Coronary artery (tissue), 2 donors: Measurements from ENCODE around the gene FRMPD2.
A peak's percentile ranks its signal among the peaks of the same experiment; 100 is the strongest.
"Not testable (repeated sequence)": the region's sequence is repeated elsewhere in the genome, so short reads cannot be mapped to it uniquely, and the experiment has no call there.

Source experiments
- DNase-seq: peaks from one replicate; pipeline ENCODE4 v3.0.0-alpha.2; 2017; ENCODE audit warnings: low spot score
- H3K27ac ChIP-seq, 2 donors: fragments of 200-600 bp; sonication (generic); one replicate each; pipeline ENCODE4 v1.5.1; 2016 to 2019
- H3K4me3 ChIP-seq: fragments of 200-600 bp; sonication (generic); 2 replicates; pipeline ENCODE4 v1.5.1; 2016; ENCODE audit warnings: mild to moderate bottlenecking, moderate library complexity
- TF ChIP-seq, protein P1 (sequence below): fragments of 200-600 bp; sonication (generic); IDR thresholded peaks from one replicate; pipeline ENCODE4 v1.5.1; 2019; ENCODE audit warnings: antibody characterized with exemption

Gene FRMPD2

GRCh38 chr10:48248462-48248861, 26.0 kb downstream of the FRMPD2 start:
- Histone ChIP-seq H3K4me3 (no peak overlapping the region), H3K27ac (no peak overlapping the region)
- DNase-seq: no peak
- TF ChIP-seq, protein P1, sequence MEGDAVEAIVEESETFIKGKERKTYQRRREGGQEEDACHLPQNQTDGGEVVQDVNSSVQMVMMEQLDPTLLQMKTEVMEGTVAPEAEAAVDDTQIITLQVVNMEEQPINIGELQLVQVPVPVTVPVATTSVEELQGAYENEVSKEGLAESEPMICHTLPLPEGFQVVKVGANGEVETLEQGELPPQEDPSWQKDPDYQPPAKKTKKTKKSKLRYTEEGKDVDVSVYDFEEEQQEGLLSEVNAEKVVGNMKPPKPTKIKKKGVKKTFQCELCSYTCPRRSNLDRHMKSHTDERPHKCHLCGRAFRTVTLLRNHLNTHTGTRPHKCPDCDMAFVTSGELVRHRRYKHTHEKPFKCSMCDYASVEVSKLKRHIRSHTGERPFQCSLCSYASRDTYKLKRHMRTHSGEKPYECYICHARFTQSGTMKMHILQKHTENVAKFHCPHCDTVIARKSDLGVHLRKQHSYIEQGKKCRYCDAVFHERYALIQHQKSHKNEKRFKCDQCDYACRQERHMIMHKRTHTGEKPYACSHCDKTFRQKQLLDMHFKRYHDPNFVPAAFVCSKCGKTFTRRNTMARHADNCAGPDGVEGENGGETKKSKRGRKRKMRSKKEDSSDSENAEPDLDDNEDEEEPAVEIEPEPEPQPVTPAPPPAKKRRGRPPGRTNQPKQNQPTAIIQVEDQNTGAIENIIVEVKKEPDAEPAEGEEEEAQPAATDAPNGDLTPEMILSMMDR: no peak

DNA sequence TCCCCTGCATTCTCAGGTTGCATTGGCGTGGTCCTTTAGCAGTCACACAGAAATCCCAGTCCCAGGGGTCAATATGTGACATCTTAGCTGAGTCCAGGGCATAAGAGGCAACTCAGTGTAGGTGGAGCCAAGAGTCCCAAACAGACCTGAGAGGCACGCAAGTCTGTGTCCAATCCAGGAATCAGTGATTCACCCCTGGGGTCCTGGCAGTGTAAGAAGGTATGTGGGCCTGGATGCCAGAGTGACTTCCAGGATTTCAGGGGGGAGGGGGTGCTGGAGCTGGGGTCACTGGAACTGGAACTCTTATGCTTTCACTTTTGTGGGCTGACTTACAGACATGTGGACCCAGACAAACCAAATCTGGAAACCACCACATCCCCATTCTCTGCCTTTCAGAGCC, 26.8 kb downstream of the FRMPD2 start:
- DNase-seq: peak; percentile 26
- H3K27ac ChIP-seq: no peak overlapping the region

DNA sequence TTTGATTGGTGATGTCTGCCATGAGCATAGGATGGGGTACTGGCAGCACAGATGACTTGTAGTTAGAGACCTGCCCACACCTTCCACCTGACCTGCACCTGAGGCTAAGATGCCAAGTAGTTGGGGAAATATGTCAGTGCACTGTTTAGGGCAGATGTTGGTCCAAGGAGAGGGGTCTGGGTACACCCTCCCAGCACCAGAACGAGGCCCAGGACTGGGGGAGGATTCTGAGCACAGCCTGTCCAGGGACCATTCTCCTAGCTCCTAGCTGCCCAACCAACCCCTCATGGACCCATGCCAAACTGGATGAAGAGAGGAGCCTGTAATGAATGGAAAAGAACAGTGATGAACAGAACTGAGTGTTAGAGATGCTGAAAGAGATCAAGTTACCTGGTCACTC, 28.0 kb downstream of the FRMPD2 start:
- TF ChIP-seq, protein P1: no peak
- H3K27ac ChIP-seq: no peak overlapping the region
- peak; percentile 22 for DNase-seq
- H3K4me3 ChIP-seq: no peak overlapping the region

More for the DNA sequence above, 26.8 kb downstream of the FRMPD2 start:
- no peak overlapping the region for H3K4me3 ChIP-seq
- TF ChIP-seq, protein P1: no peak

GRCh38 chr10:48245977-48246376, 28.5 kb downstream of the FRMPD2 start:
- DNase-seq: no peak
- TF ChIP-seq, protein P1: no peak
- H3K4me3 ChIP-seq: no peak overlapping the region
- no peak overlapping the region for H3K27ac ChIP-seq

DNA sequence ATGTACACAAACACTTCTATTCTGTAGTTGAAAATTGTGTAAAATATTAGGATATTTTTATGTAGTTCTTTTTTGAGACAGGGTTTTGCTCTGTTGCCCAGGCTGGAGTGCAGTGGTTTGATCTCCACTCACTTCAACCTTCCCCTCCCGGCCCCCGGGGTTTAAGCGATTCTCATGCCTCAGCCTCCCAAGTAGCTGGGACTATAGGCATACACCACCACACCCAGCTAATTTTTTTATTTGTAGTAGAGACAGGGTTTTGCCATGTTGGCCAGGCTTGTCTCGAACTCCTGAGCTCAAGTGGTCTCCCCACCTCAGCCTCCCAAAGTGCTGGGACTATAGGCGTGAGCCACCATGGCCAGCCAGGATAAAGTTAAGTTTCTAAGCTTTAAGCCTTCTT, 30.6 kb downstream of the FRMPD2 start:
- DNase-seq, H3K4me3 ChIP-seq, H3K27ac ChIP-seq: not testable (repeated sequence)

DNA sequence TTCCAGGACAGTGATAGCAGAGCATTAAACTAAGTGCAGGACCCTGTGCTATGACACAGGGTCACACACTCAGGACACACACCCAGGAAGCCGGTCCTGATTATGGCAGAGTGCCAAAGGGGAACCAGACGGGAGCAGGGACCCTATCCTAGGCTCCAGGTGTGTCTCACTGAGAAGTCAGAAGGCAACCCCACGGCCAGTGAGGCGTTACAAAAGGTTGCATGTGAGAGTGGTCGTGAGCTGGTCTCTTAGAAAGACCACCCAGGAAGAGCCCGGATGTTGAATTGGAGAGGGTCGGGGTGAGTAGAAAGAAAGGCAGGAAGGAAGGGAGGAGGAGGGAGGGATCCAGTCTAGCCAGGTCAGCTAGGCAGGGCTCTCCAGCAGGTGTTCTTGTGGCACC, 31.0 kb downstream of the FRMPD2 start:
- TF ChIP-seq, protein P1: no peak
- no peak overlapping the region for H3K4me3 ChIP-seq
- DNase-seq: no peak
- H3K27ac ChIP-seq: no peak overlapping the region

DNA sequence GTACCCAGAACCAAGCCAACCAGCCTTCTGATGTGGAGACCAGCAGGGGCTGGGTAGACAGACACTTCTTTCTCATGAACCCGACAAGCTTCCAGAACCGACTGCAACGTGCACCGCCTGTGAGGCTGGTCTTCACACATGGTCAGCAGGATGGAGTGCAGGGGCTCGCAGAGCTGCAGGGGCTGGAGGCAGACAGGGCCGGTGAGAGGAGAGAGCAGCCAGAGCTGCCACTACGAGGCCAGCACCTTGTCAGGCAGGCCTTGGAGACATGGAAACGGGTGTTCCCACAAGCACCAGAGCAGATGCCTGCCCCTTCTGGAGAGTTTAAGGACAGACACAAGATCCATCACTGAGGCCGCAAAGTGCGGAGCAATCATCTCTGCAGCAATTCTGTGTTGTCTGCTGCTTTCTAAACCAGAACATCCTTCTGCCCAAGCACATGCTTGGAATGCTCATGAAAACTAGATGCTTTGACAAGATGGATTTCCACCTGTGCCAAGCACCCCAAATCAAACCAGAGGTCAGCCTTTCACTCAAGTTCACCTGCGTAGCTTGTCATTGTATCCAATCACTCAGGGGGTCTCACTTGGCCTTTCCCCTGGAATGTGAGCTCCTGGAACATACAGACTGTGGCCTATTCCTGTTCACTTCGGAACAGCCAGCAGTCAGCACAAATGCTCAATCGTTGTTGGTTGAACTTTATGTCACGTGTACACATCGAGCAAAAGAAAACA, 32.2 kb downstream of the FRMPD2 start:
- DNase-seq: no peak

More for the DNA sequence above, 32.2 kb downstream of the FRMPD2 start:
- no peak overlapping the region for H3K4me3 ChIP-seq
- H3K27ac ChIP-seq: no peak overlapping the region
- TF ChIP-seq, protein P1: no peak
